T1000 (cell line): ENCODE results near the gene CES3.
"Not testable (repeated sequence)": the region's sequence is repeated elsewhere in the genome, so short reads cannot be mapped to it uniquely, and the experiment has no call there.

Experiments
- DNase-seq: peaks from one replicate; lab custom pipeline; 2025; ENCODE audit warnings: mixed read lengths; lab: John Stamatoyannopoulos, UW

CES3 gene

DNA sequence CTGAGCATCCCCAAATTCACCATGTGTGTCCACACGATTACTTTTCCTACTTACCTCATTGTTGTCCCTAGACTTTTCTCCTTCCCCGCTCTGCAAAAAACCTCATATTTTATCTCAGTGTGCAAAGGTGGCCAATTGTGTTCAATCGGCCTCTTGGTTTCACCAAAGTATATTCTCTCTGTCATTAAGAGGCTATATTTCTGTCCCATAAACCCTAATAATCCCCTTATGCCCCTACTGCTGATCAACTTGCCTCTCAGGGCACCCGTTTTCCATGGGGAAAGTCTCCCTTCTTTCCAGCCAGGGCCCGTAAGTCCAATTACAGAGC lies 14.1 kb upstream of the CES3 start:
- DNase-seq = no peak

- DNase-seq = peak; percentile 49
Observed at GRCh38 chr16:66947302-66948065, 13.6 kb upstream of the CES3 start.

- no peak for DNase-seq
Observed at GRCh38 chr16:66948134-66948836, 12.8 kb upstream of the CES3 start.

GRCh38 chr16:66948837-66949225 lies 12.2 kb upstream of the CES3 start:
- DNase-seq = no peak

- DNase-seq = no peak
Observed at GRCh38 chr16:66949472-66949871, 11.6 kb upstream of the CES3 start.

- no peak for DNase-seq
Observed at GRCh38 chr16:66950437-66950836, 10.6 kb upstream of the CES3 start.

- no peak for DNase-seq
Observed at GRCh38 chr16:66950971-66951790, 9.9 kb upstream of the CES3 start.

DNA sequence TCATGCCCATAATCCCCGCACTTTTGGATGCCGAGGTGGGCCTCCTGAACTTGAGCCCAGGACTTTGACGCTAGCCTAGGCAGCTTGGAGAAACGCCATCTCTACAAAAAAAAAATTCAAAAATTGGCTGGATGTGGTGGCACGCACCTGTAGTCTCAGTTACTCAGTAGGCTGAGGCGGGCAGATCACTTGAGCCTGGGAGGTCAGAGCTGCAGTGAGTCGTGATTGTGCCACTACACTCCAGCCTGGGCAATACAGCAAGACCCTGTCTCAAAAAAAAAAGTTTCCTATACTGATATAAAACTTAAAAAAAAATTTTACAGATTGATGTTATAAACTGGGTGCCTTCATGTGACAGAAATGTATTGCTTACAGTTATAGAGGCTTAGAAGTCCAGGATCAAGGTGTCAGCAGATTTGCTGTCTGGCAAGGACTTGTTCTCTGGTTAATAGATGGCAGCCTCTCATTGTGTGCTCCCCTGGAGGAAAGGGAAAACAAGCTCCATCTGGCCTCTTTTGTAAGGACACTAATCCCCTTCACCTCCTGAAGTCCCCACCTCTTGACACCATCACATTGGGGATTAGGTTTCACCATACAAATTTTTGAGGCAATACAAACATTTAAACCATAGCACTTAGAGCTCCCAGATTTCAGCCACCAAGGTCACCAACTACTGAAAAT lies 8.5 kb upstream of the CES3 start:
- DNase-seq = no peak

- no peak for DNase-seq
Observed at GRCh38 chr16:66953462-66954096, 7.5 kb upstream of the CES3 start.

DNA sequence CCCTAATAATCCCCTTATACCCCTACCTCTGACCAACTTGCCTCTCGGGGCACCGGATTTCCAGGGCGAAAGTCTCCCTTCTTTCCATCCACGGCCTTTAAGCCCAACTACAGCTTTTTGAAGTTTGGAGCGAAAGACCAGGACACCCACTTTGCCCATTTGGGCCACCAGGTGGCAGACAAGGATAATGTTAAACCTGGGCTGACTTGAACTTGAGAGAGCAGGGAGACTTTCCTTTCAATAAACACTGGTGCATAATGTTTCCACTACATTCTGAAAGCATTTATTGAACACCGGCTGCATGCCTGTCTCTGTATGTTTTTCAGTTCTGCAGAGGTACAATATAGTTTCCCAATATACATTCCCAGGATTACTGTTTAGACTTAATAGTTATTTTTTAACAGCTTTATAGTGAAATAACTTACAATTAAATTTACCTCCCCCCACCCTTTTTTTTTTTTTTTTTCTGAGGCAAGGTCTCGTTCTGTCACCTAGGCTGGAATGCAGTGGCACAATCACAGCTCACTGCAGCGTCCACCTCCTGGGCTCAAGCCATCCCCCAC lies 6.9 kb upstream of the CES3 start:
- peak; percentile 29 for DNase-seq

- not testable (repeated sequence) for DNase-seq
Observed at GRCh38 chr16:66955363-66956153, 5.5 kb upstream of the CES3 start.

DNA sequence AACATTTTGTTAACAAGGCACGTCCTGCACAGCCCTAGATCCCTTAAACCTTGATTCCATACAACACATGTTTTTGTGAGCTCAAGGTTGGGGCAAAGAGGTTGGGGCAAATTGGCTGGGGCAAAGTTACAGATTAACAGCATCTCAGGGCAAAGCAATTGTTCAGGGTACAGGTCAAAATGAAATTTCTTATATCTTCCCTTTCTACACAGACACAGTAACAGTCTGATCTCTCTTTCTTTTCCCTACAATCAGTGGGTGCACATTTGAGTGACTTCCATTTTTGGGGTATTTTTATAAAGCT lies 5.0 kb upstream of the CES3 start:
- not testable (repeated sequence) for DNase-seq

- no peak for DNase-seq
Observed at GRCh38 chr16:66958857-66959703, 2.0 kb upstream of the CES3 start.

DNA sequence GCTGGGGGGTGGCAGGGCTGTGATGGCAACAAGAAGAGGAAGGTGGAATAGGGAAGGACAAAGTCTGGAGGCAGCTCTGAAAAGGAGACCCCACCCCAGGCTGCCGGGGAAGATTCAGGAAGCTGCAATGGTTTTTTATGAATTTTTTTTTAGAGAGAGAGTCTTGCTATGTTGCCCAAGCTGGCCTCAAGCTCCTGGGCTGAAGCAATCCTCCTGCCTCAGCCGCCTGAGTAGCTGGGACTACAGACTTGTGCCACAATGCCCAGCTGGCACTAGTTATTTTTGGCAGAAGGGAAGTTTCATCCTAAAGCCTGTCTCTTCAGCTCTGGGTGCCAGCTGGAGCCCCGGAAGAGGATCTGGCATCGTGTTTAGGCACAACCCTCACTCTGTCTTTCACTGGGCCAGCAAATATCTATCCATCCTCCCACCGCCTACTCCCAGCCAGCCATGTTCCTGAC lies 1.3 kb upstream of the CES3 start:
- DNase-seq = no peak

GRCh38 chr16:66960270-66960669 lies 796 bp upstream of the CES3 start:
- no peak for DNase-seq

DNA sequence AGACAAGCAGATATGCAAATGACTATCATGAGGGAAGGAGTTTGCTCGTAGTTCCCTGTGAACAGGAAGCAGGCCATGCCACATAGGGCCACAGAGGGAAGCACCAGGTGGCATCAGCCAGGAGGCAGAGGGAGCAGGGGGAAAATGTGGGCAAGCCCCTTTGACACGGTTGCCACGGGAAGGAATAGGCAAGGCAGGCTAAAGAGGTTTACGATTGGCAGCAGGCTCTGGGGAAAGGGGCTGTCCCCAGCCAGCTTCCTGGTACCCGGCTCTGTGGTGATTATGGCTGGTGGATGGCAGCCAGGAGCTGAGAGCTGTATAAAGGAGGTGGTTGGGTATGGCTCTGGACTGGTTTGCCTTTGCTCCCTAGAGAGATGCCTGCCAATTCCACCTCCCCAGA lies 848 bp downstream of the CES3 start:
- no peak for DNase-seq

- DNase-seq = no peak
Observed at GRCh38 chr16:66964049-66964448, 3.0 kb downstream of the CES3 start.

DNA sequence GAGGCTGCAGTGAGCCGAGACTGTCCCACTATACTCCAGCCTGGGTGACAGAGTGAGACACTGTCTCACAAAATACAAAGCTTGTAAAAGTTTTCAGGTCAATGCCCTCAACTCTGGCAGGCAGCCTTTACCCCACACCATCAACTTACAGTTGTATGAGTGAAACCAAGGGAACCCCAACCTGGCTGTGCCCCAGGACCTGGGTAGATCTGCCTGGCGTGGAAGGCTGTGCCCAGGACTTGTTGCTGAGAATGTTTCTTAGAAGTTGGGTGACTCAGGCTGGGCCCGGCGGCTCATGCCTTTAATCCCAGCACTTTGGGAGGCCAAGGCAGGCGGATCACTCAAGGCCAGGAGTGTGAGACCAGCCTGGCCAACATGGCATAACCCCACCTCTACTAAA lies 7.8 kb downstream of the CES3 start:
- no peak for DNase-seq

DNA sequence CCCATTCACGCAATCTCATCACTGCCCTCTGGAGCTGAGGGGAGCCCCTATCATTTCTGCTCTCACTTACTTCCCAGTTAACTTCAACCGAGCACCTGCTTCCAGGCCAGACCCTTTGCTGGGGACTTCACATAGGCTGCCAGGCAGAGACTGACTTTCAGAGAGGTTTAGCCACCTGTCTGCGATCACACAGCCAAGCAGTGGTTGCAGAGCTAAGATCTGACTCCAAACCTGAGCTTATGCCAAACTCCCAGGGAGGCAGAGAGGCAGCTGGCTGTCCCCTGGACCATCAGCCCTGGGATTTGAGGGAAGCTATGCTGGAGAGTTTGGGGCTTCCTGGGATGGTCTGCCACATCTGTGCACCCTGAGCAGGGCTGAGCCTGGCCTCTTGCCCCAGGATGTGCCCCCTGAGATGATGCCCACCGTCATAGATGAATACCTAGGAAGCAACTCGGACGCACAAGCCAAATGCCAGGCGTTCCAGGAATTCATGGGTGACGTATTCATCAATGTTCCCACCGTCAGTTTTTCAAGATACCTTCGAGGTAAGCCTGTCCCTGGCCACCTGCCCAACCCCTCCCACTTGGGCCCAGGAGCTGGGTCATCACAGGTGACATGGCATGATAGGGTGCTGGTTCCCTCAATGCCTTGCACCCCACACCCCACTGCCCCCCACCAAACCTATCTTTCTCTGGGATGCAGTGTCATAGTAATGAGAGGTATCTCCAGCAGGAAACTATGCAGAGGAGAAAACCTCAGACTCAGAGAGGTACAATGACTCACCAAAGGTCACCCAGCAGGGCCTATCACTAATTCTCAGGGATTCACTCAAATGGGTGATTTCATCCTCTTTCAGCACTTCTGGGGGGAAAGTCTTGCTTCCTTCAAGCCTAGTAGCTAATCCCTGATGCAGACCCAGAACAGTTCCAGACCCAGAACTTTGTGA lies 10.0 kb downstream of the CES3 start:
- peak; percentile 29 for DNase-seq
